IMR-90 (cell line): Measurements from ENCODE around the gene NKPD1. TPM values are rescaled to one million over a fixed set of nuclear protein-coding genes. Genes with fewer than 3 reads are reported as not detected.
A peak's percentile ranks its signal among the peaks of the same experiment; 100 is the strongest.

Experiments used
- ATAC-seq: fragments of 200-7000 bp; cut with Tn5 transposase; 2 replicates; pipeline ENCODE4 v1.9.1; 2020; ENCODE audit warnings: low read depth, mild to moderate bottlenecking, moderate library complexity
- BruUV-seq: library from RNA; stranded (reverse); fragments of 400-500 nt; replicated peaks from 2 replicates; lab custom pipeline; 2021; lab: Mats Ljungman, UMichigan
- CTCF ChIA-PET: fragments of 300-600 bp; formaldehyde crosslinking; extraction: SDS; loops from one replicate; lab custom pipeline; 2021; ENCODE audit warnings: antibody characterized with exemption; lab: Yijun Ruan, JAX
- POLR2A ChIA-PET: fragments of 300-600 bp; sonication (Branson Sonifier 250); formaldehyde crosslinking; loops from one replicate; lab custom pipeline; 2022; ENCODE audit warnings: antibody characterized with exemption; ENCODE audit not compliant: unreplicated experiment; lab: Charles Lee
- DNase-seq: peaks from one replicate; pipeline ENCODE4 v3.0.0; 2013
- H2AFZ ChIP-seq: replicated peaks from 2 replicates; pipeline ENCODE3; 2013; ENCODE audit warnings: low read length, mild to moderate bottlenecking; ENCODE audit not compliant: poor library complexity
- H2AK5ac ChIP-seq: 2 replicates; pipeline ENCODE4 v1.6.1; 2013; ENCODE audit warnings: low read depth, low read length, inconsistent platforms
- H2AK9ac ChIP-seq: replicated peaks from 2 replicates; pipeline ENCODE3; 2013; ENCODE audit warnings: mild to moderate bottlenecking, low read depth, low read length, moderate library complexity; ENCODE audit not compliant: poor library complexity
- H2BK120ac ChIP-seq: 2 replicates; pipeline ENCODE4 v1.6.1; 2013; ENCODE audit warnings: low read depth, low read length, inconsistent platforms
- H2BK15ac ChIP-seq: 3 replicates; pipeline ENCODE4 v1.6.1; 2013; ENCODE audit warnings: low read depth, low read length, inconsistent platforms
- H2BK20ac ChIP-seq: 2 replicates; pipeline ENCODE4 v1.6.1; 2013; ENCODE audit warnings: low read depth, mild to moderate bottlenecking, inconsistent platforms, low read length, moderate library complexity
- H2BK5ac ChIP-seq: 2 replicates; pipeline ENCODE4 v1.6.1; 2013; ENCODE audit warnings: mild to moderate bottlenecking, low read depth, low read length, inconsistent platforms; ENCODE audit not compliant: poor library complexity, severe bottlenecking
- H3K14ac ChIP-seq: replicated peaks from 2 replicates; pipeline ENCODE4 v1.6.1; 2013; ENCODE audit warnings: low read depth, low read length, inconsistent platforms
- H3K18ac ChIP-seq: 2 replicates; pipeline ENCODE4 v1.6.1; 2013; ENCODE audit warnings: low read depth, low read length, control low read depth
- H3K23ac ChIP-seq: 2 replicates; pipeline ENCODE4 v1.6.1; 2013; ENCODE audit warnings: low read depth, low read length, inconsistent platforms
- H3K27ac ChIP-seq: 2 replicates; pipeline ENCODE4 v1.5.1; 2013; ENCODE audit warnings: mild to moderate bottlenecking, control low read depth, low read length; ENCODE audit not compliant: insufficient read depth
- H3K27me3 ChIP-seq: 2 replicates; pipeline ENCODE4 v1.6.1; 2013; ENCODE audit warnings: low read length; ENCODE audit not compliant: control insufficient read depth, insufficient read depth
- H3K36me3 ChIP-seq: 2 replicates; pipeline ENCODE4 v1.6.1; 2013; ENCODE audit warnings: low read length, mixed read lengths; ENCODE audit not compliant: control insufficient read depth, insufficient read depth
- H3K4ac ChIP-seq: 2 replicates; pipeline ENCODE4 v1.6.1; 2013; ENCODE audit warnings: low read depth, low read length, inconsistent platforms
- H3K4me1 ChIP-seq: 2 replicates; pipeline ENCODE4 v1.6.1; 2013; ENCODE audit warnings: low read length, mixed read lengths; ENCODE audit not compliant: control insufficient read depth, insufficient read depth
- H3K4me2 ChIP-seq: 2 replicates; pipeline ENCODE4 v1.6.1; 2013; ENCODE audit warnings: low read depth, mild to moderate bottlenecking, control low read depth, low read length, moderate library complexity
- H3K4me3 ChIP-seq: 2 replicates; pipeline ENCODE4 v1.5.1; 2013; ENCODE audit warnings: low read depth, mild to moderate bottlenecking, control low read depth, low read length, moderate library complexity; ENCODE audit not compliant: insufficient read depth
- H3K56ac ChIP-seq: 2 replicates; pipeline ENCODE4 v1.6.1; 2013; ENCODE audit warnings: low read length, inconsistent platforms; ENCODE audit not compliant: insufficient read depth; ENCODE audit errors: extremely low read depth
- H3K79me1 ChIP-seq, 2 experiments: 2 replicates each; pipeline ENCODE4 v1.6.1; 2013; ENCODE audit warnings: low read length in 2 of 2, inconsistent platforms in 1 of 2, low read depth in 1 of 2
- H3K9ac ChIP-seq: 2 replicates; pipeline ENCODE4 v1.6.1; 2013; ENCODE audit warnings: low read depth, low read length, control low read depth
- H3K9me1 ChIP-seq: 2 replicates; pipeline ENCODE4 v1.6.1; 2013; ENCODE audit warnings: low read length, inconsistent platforms; ENCODE audit not compliant: insufficient read depth
- H3K9me3 ChIP-seq: 2 replicates; pipeline ENCODE4 v1.6.1; 2013; ENCODE audit warnings: low read length; ENCODE audit not compliant: control insufficient read depth, insufficient read depth
- H4K20me1 ChIP-seq: 2 replicates; pipeline ENCODE4 v1.6.1; 2013; ENCODE audit warnings: low read length, inconsistent platforms; ENCODE audit not compliant: insufficient read depth
- H4K5ac ChIP-seq: 2 replicates; pipeline ENCODE4 v1.6.1; 2013; ENCODE audit warnings: mild to moderate bottlenecking, low read depth, low read length, control low read depth
- H4K8ac ChIP-seq, 2 experiments: 2 replicates each; pipeline ENCODE4 v1.6.1; 2013; ENCODE audit warnings: low read depth in 2 of 2, low read length in 2 of 2, control low read depth in 1 of 2, inconsistent platforms in 1 of 2
- H4K91ac ChIP-seq: 2 replicates; pipeline ENCODE4 v1.6.1; 2013; ENCODE audit warnings: low read depth, low read length, inconsistent platforms; ENCODE audit not compliant: insufficient read depth
- BHLHE40 ChIP-seq: fragments of 150-350 bp; IDR thresholded peaks from 2 replicates; pipeline ENCODE4 v1.6.1; 2016; ENCODE audit warnings: mild to moderate bottlenecking, low read depth, low read length
- CEBPB ChIP-seq: IDR thresholded peaks from 2 replicates; pipeline ENCODE4 v1.6.1; 2012; ENCODE audit warnings: low read depth, low read length, improper control_type of control experiment
- FOS ChIP-seq: fragments of 150-350 bp; IDR thresholded peaks from 2 replicates; pipeline ENCODE4 v1.6.1; 2016; ENCODE audit warnings: low read depth, low read length
- MAFK ChIP-seq: IDR thresholded peaks from 2 replicates; pipeline ENCODE4 v1.6.1; 2012; ENCODE audit warnings: low read depth, low read length, improper control_type of control experiment
- MAZ ChIP-seq: IDR thresholded peaks from 2 replicates; pipeline ENCODE4 v1.6.1; 2012; ENCODE audit warnings: low read depth, mild to moderate bottlenecking, low read length, improper control_type of control experiment, moderate library complexity, borderline replicate concordance
- MXI1 ChIP-seq: IDR thresholded peaks from 2 replicates; pipeline ENCODE4 v1.6.1; 2012; ENCODE audit warnings: low read depth, mild to moderate bottlenecking, low read length, moderate library complexity, borderline replicate concordance
- NFE2L2 ChIP-seq: fragments of 150-350 bp; IDR thresholded peaks from 2 replicates; pipeline ENCODE4 v1.6.1; 2016; ENCODE audit warnings: low read depth, mild to moderate bottlenecking, low read length
- POLR2A ChIP-seq: IDR thresholded peaks from 2 replicates; pipeline ENCODE4 v1.6.1; 2012; ENCODE audit warnings: mild to moderate bottlenecking, low read depth, low read length
- RAD21 ChIP-seq: IDR thresholded peaks from 2 replicates; pipeline ENCODE4 v1.6.1; 2012; ENCODE audit warnings: low read length, improper control_type of control experiment
- RCOR1 ChIP-seq: IDR thresholded peaks from 2 replicates; pipeline ENCODE4 v1.6.1; 2012; ENCODE audit warnings: mild to moderate bottlenecking, low read length, improper control_type of control experiment; ENCODE audit not compliant: insufficient replicate concordance
- RFX5 ChIP-seq: IDR thresholded peaks from 2 replicates; pipeline ENCODE4 v1.8.0; 2012; ENCODE audit warnings: low read depth, mild to moderate bottlenecking, low read length, moderate library complexity
- SMC3 ChIP-seq: fragments of 150-350 bp; IDR thresholded peaks from 2 replicates; pipeline ENCODE4 v1.6.1; 2016; ENCODE audit warnings: low read depth, mild to moderate bottlenecking, antibody characterized with exemption, low read length, moderate library complexity
- WGBS, 2 experiments: methylation state at CpG; one replicate each; pipeline versions ENCODE4 v1.1.5 to v1.1.7; 2013; ENCODE audit warnings: missing lambda C conversion rate in 2 of 2; ENCODE audit not compliant: insufficient read length in 1 of 2; ENCODE audit errors: extremely low coverage in 2 of 2; 5-methylcytosine and 5-hydroxymethylcytosine counted together
- dilution Hi-C: fragments of 300-500 bp; cut with HindIII; formaldehyde crosslinking; loops from one replicate; pipeline ENCODE4 v1.14.3; 2018; ENCODE audit warnings: low sequenced_read_pairs; ENCODE audit not compliant: unreplicated experiment
- in situ Hi-C: fragments of 300-500 bp; cut with MboI; formaldehyde crosslinking; loops from 3 replicates; pipeline ENCODE4 v1.14.3; 2019; ENCODE audit warnings: low sequenced_read_pairs, inconsistent platforms, mixed read lengths
- intact Hi-C: fragments of 100-400 bp; cut with micrococcal nuclease; formaldehyde crosslinking; loops from 2 replicates; pipeline ENCODE4 v1.10.0; 2022
- polyA plus RNA-seq, 3 experiments: library from polyadenylated mRNA; depleted of rRNA; stranded (reverse); fragments of >200 nt; gene quantifications; 2 replicates each; pipeline ENCODE4 v1.2.3, GENCODE V29; 2012; ENCODE audit warnings: low replicate concordance in 1 of 3
- total RNA-seq: library from RNA; depleted of rRNA; stranded (reverse); fragments of >200 nt; gene quantifications from 2 replicates; pipeline ENCODE4 v1.2.3, GENCODE V29; 2012
- TF ChIP-seq, protein P1 (sequence below): fragments of 150-350 bp; IDR thresholded peaks from 2 replicates; pipeline ENCODE4 v1.6.1; 2016; ENCODE audit warnings: low read depth, mild to moderate bottlenecking, low read length, moderate library complexity, borderline replicate concordance
- TF ChIP-seq, protein P2 (sequence below): conservative IDR thresholded peaks from 2 replicates; pipeline ENCODE4 v1.5.1; 2012; ENCODE audit warnings: mild to moderate bottlenecking, low read depth, low read length, improper control_type of control experiment
- TF ChIP-seq, protein P3 (sequence below): fragments of 150-350 bp; IDR thresholded peaks from 2 replicates; pipeline ENCODE4 v1.6.1; 2017; ENCODE audit warnings: mild to moderate bottlenecking, antibody characterized with exemption, low read length, low read depth

Gene NKPD1
- total and polyA plus RNA-seq, 2 of the 4 experiments (the other 2 are of a cell fraction) = under 0.01 to 0.09 TPM

DNA sequence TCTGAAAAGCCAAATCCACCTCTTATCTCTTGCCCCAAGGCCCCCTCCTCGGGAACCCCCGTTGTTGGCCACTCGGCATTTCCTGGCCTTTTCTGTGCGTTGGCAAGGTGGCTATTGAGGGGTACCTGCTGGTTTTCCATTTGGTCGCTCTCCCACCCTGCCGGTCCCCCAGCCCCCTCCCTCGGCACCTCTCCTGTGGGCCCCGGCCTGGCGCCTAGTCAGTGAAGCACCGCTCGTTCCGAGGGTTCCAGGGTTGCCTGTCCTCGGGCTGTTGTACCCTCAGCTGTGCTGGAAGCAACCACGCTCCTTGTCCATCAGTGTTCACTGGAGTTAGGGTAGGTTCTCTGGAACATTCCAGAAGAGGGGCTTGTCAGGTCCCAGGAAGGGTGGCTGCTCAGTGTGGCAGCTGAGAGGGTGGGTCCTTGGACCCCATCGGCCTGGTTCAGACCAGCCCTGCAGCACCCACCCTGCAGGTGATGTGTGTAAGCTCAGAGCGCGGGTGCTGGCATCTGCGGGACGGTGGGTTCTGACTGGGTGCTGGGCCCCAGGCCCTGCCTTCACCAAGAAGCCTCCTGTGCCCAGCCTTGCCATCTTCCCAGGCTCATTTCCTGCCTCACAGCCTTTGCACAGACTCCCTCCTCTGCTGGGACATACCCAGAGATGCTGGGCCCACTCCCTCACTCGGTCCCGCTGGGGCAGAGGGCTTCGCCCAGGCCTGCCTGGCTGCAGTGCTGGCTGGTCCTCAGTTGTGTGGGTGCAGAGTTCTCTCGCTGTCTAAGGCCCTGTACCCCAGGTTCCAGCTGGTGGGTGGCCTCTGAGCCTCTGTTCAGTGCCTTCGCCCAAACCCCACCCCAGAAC is 21.3 kb downstream of the NKPD1 start:
- no peak overlapping the region for H4K91ac ChIP-seq
- H4K5ac ChIP-seq = no peak overlapping the region
- H3K4ac ChIP-seq = no peak overlapping the region
- H3K4me1 ChIP-seq = 0 out of 2 replicates have a peak, but pooled peaks cover 2% of the 10 kb centered on the region
- H3K14ac ChIP-seq = no peak overlapping the region
- ATAC-seq (no peak), DNase-seq (no peak)
- peaks cover 4% of the 10 kb centered on the region; the same call in 1 of the 2 replicates for H3K9me1 ChIP-seq
- H4K20me1 ChIP-seq = peaks cover 28% of the 10 kb centered on the region
- H2BK20ac ChIP-seq = no peak overlapping the region
- no peak overlapping the region for H2BK5ac ChIP-seq
- intact Hi-C loops (no loop called here), dilution Hi-C loops (no loop called here), in situ Hi-C loops (no loop called here)
- no peak overlapping the region for H2BK15ac ChIP-seq
- POLR2A ChIA-PET = no interaction called here
- H2BK120ac ChIP-seq = no peak overlapping the region
- H3K27me3 ChIP-seq = no peaks in the 10 kb centered on the region
- H3K27ac ChIP-seq = no peak overlapping the region
- no peak overlapping the region for H2AFZ ChIP-seq
- no peak overlapping the region for H3K18ac ChIP-seq
- no peaks in the 10 kb centered on the region for H3K9me3 ChIP-seq
- WGBS, 2 experiments = 88% methylated on average over 9 of the region's 24 CpGs; no CpG with 5 or more reads in 1 of the 2 experiments
- no peak overlapping the region for H3K23ac ChIP-seq
- no peak overlapping the region for H3K9ac ChIP-seq
- H2AK5ac ChIP-seq = no peak overlapping the region
- H3K56ac ChIP-seq = no peak overlapping the region
- H3K4me2 ChIP-seq = no peak overlapping the region
- H4K8ac ChIP-seq = no peak overlapping the region
- H2AK9ac ChIP-seq = peak overlapping the region; percentile 65
- H3K36me3 ChIP-seq = peaks cover 29% of the 10 kb centered on the region
- H3K79me1 ChIP-seq = peaks cover 22 to 48% of the 10 kb centered on the region in 2 experiments; a peak in 3 of 4 replicates
- no TSS peak for BruUV-seq
- CTCF ChIA-PET = no interaction called here
- H3K4me3 ChIP-seq = no peak overlapping the region
- TF ChIP-seq CEBPB (no peak), MXI1 (no peak), FOS (no peak), RFX5 (no peak), POLR2A (no peak), RCOR1 (no peak), RAD21 (no peak), NFE2L2 (no peak), BHLHE40 (no peak), MAFK (no peak), SMC3 (no peak), MAZ (no peak)
- TF ChIP-seq, protein P1, sequence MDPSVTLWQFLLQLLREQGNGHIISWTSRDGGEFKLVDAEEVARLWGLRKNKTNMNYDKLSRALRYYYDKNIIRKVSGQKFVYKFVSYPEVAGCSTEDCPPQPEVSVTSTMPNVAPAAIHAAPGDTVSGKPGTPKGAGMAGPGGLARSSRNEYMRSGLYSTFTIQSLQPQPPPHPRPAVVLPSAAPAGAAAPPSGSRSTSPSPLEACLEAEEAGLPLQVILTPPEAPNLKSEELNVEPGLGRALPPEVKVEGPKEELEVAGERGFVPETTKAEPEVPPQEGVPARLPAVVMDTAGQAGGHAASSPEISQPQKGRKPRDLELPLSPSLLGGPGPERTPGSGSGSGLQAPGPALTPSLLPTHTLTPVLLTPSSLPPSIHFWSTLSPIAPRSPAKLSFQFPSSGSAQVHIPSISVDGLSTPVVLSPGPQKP = no peak
- TF ChIP-seq, protein P2, sequence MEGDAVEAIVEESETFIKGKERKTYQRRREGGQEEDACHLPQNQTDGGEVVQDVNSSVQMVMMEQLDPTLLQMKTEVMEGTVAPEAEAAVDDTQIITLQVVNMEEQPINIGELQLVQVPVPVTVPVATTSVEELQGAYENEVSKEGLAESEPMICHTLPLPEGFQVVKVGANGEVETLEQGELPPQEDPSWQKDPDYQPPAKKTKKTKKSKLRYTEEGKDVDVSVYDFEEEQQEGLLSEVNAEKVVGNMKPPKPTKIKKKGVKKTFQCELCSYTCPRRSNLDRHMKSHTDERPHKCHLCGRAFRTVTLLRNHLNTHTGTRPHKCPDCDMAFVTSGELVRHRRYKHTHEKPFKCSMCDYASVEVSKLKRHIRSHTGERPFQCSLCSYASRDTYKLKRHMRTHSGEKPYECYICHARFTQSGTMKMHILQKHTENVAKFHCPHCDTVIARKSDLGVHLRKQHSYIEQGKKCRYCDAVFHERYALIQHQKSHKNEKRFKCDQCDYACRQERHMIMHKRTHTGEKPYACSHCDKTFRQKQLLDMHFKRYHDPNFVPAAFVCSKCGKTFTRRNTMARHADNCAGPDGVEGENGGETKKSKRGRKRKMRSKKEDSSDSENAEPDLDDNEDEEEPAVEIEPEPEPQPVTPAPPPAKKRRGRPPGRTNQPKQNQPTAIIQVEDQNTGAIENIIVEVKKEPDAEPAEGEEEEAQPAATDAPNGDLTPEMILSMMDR = no peak
- TF ChIP-seq, protein P3, sequence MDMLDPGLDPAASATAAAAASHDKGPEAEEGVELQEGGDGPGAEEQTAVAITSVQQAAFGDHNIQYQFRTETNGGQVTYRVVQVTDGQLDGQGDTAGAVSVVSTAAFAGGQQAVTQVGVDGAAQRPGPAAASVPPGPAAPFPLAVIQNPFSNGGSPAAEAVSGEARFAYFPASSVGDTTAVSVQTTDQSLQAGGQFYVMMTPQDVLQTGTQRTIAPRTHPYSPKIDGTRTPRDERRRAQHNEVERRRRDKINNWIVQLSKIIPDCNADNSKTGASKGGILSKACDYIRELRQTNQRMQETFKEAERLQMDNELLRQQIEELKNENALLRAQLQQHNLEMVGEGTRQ = no peak
